ENCODE measurements around the gene PRKAA1. TPM values are rescaled to one million over a fixed set of nuclear protein-coding genes. Genes with fewer than 3 reads are reported as not detected.
A peak's percentile ranks its signal among the peaks of the same experiment; 100 is the strongest.

The PRKAA1 gene
- total and polyA plus RNA-seq, 2 of the 13 experiments (the other 11 are each of a cell fraction or from before 2014, with no cell fraction given) = 36.6 to 58.0 TPM

DNA sequence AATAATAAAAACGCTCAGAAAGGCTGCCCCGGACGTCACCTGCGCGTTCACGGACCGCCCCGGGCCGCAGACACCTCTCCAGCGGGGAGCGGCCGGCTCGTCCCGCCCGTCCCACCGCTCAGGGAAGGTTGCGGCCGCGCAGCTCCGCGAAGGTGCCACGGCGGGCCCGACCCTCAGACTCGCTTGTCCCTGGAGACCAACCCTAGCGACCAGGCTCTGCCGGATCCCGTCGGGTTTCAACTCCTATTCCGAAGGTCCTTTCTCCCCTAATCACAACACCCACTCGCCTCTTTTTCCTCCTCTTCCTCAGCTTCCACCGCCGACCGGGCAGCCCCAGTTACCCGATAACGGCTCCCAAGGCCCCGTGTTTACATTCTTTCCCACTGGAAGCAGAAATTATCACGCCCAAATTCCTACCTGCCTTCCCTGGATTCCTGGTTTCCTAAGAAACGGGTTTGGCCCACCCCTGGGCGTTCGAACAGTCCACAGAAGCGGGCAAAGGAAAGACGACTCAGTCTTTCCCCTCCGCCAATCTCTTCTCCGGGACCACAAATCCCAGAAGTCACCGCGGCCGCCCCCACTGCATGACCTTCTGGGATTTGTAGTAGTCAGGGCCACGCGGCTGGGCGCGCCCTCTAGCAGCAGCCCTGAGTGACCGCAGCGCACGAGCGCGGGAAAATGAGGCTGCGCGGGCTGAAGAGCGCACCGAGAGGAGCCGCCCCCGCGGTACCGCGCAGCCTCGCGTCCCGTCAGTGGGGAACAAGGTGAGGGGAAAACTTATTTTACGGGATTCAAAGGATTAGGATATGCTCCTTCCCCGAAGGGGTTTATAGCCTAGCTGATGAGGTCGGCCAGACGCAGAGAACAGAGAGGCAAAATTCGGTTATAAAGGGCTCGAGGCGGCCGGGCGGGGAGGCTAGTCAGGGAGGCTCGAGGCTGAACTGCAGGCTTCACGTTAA, 42.5 kb downstream of the PRKAA1 start, which contains the start of gene TTC33 (continued):
- TF ChIP-seq, protein P1, sequence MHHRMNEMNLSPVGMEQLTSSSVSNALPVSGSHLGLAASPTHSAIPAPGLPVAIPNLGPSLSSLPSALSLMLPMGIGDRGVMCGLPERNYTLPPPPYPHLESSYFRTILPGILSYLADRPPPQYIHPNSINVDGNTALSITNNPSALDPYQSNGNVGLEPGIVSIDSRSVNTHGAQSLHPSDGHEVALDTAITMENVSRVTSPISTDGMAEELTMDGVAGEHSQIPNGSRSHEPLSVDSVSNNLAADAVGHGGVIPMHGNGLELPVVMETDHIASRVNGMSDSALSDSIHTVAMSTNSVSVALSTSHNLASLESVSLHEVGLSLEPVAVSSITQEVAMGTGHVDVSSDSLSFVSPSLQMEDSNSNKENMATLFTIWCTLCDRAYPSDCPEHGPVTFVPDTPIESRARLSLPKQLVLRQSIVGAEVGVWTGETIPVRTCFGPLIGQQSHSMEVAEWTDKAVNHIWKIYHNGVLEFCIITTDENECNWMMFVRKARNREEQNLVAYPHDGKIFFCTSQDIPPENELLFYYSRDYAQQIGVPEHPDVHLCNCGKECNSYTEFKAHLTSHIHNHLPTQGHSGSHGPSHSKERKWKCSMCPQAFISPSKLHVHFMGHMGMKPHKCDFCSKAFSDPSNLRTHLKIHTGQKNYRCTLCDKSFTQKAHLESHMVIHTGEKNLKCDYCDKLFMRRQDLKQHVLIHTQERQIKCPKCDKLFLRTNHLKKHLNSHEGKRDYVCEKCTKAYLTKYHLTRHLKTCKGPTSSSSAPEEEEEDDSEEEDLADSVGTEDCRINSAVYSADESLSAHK (CRISPR knock-in tag; IDR thresholded peaks at IDR 0.05; ENCODE audit: borderline replicate concordance) = no peak
- peak; percentile 89; the same call in 2 of the 3 replicates for TF ChIP-seq MXI1 (IDR thresholded peaks at IDR 0.05; ENCODE audit: borderline replicate concordance, low read depth, low read length)
- TF ChIP-seq, protein P2, sequence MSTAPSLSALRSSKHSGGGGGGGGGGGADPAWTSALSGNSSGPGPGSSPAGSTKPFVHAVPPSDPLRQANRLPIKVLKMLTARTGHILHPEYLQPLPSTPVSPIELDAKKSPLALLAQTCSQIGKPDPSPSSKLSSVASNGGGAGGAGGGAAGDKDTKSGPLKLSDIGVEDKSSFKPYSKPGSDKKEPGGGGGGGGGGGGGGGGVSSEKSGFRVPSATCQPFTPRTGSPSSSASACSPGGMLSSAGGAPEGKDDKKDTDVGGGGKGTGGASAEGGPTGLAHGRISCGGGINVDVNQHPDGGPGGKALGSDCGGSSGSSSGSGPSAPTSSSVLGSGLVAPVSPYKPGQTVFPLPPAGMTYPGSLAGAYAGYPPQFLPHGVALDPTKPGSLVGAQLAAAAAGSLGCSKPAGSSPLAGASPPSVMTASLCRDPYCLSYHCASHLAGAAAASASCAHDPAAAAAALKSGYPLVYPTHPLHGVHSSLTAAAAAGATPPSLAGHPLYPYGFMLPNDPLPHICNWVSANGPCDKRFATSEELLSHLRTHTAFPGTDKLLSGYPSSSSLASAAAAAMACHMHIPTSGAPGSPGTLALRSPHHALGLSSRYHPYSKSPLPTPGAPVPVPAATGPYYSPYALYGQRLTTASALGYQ (CRISPR knock-in tag; IDR thresholded peaks at IDR 0.05) = no peak
- TF ChIP-seq, protein P3, sequence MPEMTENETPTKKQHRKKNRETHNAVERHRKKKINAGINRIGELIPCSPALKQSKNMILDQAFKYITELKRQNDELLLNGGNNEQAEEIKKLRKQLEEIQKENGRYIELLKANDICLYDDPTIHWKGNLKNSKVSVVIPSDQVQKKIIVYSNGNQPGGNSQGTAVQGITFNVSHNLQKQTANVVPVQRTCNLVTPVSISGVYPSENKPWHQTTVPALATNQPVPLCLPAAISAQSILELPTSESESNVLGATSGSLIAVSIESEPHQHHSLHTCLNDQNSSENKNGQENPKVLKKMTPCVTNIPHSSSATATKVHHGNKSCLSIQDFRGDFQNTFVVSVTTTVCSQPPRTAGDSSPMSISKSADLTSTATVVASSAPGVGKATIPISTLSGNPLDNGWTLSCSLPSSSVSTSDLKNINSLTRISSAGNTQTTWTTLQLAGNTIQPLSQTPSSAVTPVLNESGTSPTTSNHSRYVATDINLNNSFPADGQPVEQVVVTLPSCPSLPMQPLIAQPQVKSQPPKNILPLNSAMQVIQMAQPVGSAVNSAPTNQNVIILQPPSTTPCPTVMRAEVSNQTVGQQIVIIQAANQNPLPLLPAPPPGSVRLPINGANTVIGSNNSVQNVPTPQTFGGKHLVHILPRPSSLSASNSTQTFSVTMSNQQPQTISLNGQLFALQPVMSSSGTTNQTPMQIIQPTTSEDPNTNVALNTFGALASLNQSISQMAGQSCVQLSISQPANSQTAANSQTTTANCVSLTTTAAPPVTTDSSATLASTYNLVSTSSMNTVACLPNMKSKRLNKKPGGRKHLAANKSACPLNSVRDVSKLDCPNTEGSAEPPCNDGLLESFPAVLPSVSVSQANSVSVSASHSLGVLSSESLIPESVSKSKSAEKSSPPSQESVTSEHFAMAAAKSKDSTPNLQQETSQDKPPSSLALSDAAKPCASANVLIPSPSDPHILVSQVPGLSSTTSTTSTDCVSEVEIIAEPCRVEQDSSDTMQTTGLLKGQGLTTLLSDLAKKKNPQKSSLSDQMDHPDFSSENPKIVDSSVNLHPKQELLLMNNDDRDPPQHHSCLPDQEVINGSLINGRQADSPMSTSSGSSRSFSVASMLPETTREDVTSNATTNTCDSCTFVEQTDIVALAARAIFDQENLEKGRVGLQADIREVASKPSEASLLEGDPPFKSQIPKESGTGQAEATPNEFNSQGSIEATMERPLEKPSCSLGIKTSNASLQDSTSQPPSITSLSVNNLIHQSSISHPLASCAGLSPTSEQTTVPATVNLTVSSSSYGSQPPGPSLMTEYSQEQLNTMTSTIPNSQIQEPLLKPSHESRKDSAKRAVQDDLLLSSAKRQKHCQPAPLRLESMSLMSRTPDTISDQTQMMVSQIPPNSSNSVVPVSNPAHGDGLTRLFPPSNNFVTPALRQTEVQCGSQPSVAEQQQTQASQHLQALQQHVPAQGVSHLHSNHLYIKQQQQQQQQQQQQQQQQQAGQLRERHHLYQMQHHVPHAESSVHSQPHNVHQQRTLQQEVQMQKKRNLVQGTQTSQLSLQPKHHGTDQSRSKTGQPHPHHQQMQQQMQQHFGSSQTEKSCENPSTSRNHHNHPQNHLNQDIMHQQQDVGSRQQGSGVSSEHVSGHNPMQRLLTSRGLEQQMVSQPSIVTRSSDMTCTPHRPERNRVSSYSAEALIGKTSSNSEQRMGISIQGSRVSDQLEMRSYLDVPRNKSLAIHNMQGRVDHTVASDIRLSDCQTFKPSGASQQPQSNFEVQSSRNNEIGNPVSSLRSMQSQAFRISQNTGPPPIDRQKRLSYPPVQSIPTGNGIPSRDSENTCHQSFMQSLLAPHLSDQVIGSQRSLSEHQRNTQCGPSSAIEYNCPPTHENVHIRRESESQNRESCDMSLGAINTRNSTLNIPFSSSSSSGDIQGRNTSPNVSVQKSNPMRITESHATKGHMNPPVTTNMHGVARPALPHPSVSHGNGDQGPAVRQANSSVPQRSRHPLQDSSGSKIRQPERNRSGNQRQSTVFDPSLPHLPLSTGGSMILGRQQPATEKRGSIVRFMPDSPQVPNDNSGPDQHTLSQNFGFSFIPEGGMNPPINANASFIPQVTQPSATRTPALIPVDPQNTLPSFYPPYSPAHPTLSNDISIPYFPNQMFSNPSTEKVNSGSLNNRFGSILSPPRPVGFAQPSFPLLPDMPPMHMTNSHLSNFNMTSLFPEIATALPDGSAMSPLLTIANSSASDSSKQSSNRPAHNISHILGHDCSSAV (CRISPR knock-in tag; IDR thresholded peaks at IDR 0.05; ENCODE audit: borderline replicate concordance) = no peak
- peak; percentile 79; the same call in 1 of the 2 replicates for TF ChIP-seq NCOA1 (CRISPR knock-in tag; IDR thresholded peaks at IDR 0.05)
- TF ChIP-seq RCOR2 (CRISPR knock-in tag; IDR thresholded peaks at IDR 0.05) = no peak
- TF ChIP-seq, protein P4, sequence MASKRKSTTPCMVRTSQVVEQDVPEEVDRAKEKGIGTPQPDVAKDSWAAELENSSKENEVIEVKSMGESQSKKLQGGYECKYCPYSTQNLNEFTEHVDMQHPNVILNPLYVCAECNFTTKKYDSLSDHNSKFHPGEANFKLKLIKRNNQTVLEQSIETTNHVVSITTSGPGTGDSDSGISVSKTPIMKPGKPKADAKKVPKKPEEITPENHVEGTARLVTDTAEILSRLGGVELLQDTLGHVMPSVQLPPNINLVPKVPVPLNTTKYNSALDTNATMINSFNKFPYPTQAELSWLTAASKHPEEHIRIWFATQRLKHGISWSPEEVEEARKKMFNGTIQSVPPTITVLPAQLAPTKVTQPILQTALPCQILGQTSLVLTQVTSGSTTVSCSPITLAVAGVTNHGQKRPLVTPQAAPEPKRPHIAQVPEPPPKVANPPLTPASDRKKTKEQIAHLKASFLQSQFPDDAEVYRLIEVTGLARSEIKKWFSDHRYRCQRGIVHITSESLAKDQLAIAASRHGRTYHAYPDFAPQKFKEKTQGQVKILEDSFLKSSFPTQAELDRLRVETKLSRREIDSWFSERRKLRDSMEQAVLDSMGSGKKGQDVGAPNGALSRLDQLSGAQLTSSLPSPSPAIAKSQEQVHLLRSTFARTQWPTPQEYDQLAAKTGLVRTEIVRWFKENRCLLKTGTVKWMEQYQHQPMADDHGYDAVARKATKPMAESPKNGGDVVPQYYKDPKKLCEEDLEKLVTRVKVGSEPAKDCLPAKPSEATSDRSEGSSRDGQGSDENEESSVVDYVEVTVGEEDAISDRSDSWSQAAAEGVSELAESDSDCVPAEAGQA (IDR thresholded peaks at IDR 0.05; ENCODE audit: low read depth) = peak; percentile 69
- TF ChIP-seq, protein P4 (CRISPR knock-in tag; IDR thresholded peaks at IDR 0.05; ENCODE audit: borderline replicate concordance) = no peak

All from HepG2 (cell line).